Measurements from ENCODE around the gene CACNA2D4.

- TF ChIP-seq CTCF (IDR thresholded peaks at IDR 0.05; ENCODE audit: insufficient read depth, low read length) (no peak), REST (IDR thresholded peaks at IDR 0.05; ENCODE audit: insufficient replicate concordance, low read depth) (no peak), SPI1 (IDR thresholded peaks at IDR 0.05; ENCODE audit: borderline replicate concordance, low read depth) (no peak), POLR2AphosphoS5 (IDR thresholded peaks at IDR 0.05; ENCODE audit: low read depth) (no peak), GABPA (IDR thresholded peaks at IDR 0.05; ENCODE audit: low read depth) (no peak)
These were observed 36.0 kb downstream of the CACNA2D4 start for GRCh38 chr12:1882405-1882804.
